GM23338 (cell line): ENCODE results near the gene CES4A.

Source experiments
- CREB1 ChIP-seq: fragments of 250-450 bp; sonication (Bioruptor Pico); IDR thresholded peaks from 2 replicates; pipeline ENCODE4 v1.5.0; 2020; ENCODE audit warnings: low read depth, mild to moderate bottlenecking, moderate library complexity
- CTCF ChIP-seq, 2 experiments: fragments of 200-600 bp in 1 of 2; sonication (generic) in 1 of 2; conservative IDR thresholded peaks; 2 replicates each; pipeline versions ENCODE4 v1.5.1 to v1.6.1; 2016 to 2017; ENCODE audit warnings: antibody characterized with exemption in 2 of 2, low read depth in 2 of 2, mild to moderate bottlenecking in 2 of 2, moderate library complexity in 1 of 2
- EZH2 ChIP-seq: fragments of 200-600 bp; sonication (generic); IDR thresholded peaks from one replicate; pipeline ENCODE4 v1.8.0; 2017; ENCODE audit warnings: antibody characterized with exemption, mild to moderate bottlenecking, low read depth; ENCODE audit not compliant: unreplicated experiment
- EZH2phosphoT487 ChIP-seq: fragments of 200-600 bp; sonication (generic); IDR thresholded peaks from one replicate; pipeline ENCODE4 v1.8.1; 2018; ENCODE audit warnings: antibody characterized with exemption; ENCODE audit not compliant: unreplicated experiment
- JUNB ChIP-seq: IDR thresholded peaks from one replicate; pipeline ENCODE4 v1.6.1; 2016; ENCODE audit warnings: antibody characterized with exemption; ENCODE audit not compliant: unreplicated experiment
- POLR2AphosphoS5 ChIP-seq: IDR thresholded peaks from 2 replicates; pipeline ENCODE4 v1.6.1; 2016; ENCODE audit warnings: antibody characterized with exemption, low read depth
- REST ChIP-seq: IDR thresholded peaks from one replicate; pipeline ENCODE4 v1.6.1; 2018; ENCODE audit warnings: antibody characterized with exemption; ENCODE audit not compliant: unreplicated experiment
- ZNF114 ChIP-seq: fragments of 250-450 bp; sonication (Bioruptor Pico); IDR thresholded peaks from 2 replicates; pipeline ENCODE4 v1.5.0; 2020; ENCODE audit warnings: mild to moderate bottlenecking, moderate library complexity
- ZNF331 ChIP-seq: fragments of 250-450 bp; sonication (Bioruptor Pico); IDR thresholded peaks from 2 replicates; pipeline ENCODE4 v1.5.0; 2020; ENCODE audit warnings: low read depth, mild to moderate bottlenecking, moderate library complexity

DNA sequence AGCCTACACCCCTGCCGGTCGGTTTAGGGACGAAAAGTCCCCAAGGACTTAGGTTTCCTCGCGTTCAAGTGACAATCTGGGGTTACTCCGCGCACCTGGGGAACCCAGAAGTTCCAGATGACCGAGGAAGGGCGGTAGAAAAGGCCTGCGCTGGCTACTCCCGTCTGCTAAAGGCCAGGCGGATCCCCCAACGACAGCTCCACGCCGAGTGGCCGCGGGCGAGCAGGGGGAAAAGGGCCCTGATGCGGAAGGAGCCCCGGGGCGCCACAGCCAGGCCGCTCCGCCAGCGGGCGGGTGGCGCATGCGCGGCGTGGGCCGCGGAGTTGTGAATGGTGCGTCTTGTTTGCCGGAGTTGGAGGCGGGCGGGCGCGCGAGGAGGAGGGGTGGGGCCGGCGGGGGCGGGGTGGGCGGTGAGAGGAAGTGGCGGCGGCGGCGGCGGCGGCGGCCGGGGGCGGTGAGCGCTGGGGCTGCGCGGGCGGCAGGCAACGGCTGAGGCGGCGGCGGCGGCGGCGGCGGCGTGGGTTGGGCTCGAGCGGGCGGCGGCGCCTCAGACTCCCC, 40.4 kb downstream of the CES4A start, which contains the start of gene CBFB:
- TF ChIP-seq CTCF (conservative IDR thresholded peaks at IDR 0.05; ENCODE audit: low read depth in 2 of 2) (no peak; a peak in 1 of 4 replicates), POLR2AphosphoS5 (peak; percentile 94), REST (no peak), EZH2 (peak; percentile 38), CREB1 (CRISPR knock-in tag) (no peak), ZNF114 (no peak), EZH2phosphoT487 (no peak), ZNF331 (CRISPR knock-in tag) (no peak), JUNB (no peak)
